ENCODE results near the gene RHEB. TPM values are rescaled to one million over a fixed set of nuclear protein-coding genes. Genes with fewer than 3 reads are reported as not detected.

RHEB gene
- total RNA-seq, 1 experiment from 2014 or later: 135 TPM

DNA sequence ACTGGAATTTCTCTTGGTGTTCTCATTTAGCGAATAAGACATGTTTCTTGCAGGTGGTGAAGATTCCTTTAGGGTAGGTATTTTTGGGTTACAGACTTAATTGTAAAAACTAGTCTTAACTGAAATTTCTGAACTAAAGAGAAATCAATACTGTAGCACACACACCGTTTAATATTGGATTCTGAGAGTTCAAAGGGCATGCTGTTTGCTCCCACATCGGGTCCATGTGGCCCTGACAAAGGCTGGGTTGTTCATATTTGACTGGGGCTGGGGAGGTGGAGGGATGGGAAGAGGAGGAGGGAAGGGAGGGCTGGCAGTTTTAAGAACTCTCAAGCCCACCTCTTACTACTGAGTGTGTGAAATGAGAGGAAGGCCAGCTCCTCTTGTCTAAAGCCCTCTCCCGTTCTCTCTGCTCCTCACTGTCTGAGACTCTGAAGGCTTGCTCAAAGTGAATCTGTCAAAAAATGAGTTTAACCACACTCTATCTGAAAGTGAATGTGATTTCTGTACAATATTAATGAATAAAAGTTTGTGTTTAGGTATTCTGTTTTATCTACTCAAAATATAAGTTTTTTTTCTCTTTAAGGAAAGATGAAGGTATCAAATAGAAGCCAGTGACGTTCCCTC lies 40.0 kb upstream of the RHEB start:
- H3K4me1 Mint-ChIP-seq (ENCODE audit: insufficient read depth, unreplicated experiment): peaks cover 4% of the 10 kb centered on the region
- intact Hi-C loops (cut with micrococcal nuclease): no loop called here
- DNase-seq (ENCODE audit: unreplicated experiment): no peak
- TF ChIP-seq, protein P1, sequence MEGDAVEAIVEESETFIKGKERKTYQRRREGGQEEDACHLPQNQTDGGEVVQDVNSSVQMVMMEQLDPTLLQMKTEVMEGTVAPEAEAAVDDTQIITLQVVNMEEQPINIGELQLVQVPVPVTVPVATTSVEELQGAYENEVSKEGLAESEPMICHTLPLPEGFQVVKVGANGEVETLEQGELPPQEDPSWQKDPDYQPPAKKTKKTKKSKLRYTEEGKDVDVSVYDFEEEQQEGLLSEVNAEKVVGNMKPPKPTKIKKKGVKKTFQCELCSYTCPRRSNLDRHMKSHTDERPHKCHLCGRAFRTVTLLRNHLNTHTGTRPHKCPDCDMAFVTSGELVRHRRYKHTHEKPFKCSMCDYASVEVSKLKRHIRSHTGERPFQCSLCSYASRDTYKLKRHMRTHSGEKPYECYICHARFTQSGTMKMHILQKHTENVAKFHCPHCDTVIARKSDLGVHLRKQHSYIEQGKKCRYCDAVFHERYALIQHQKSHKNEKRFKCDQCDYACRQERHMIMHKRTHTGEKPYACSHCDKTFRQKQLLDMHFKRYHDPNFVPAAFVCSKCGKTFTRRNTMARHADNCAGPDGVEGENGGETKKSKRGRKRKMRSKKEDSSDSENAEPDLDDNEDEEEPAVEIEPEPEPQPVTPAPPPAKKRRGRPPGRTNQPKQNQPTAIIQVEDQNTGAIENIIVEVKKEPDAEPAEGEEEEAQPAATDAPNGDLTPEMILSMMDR (IDR thresholded peaks at IDR 0.05; ENCODE audit: unreplicated experiment): no peak
- H3K36me3 Mint-ChIP-seq (ENCODE audit: insufficient read depth, unreplicated experiment): peaks cover 100% of the 10 kb centered on the region
- no peak overlapping the region for H3K27ac Mint-ChIP-seq (ENCODE audit: low read depth, unreplicated experiment)
- BruUV-seq (replicated peaks): no TSS peak
- H3K27me3 Mint-ChIP-seq (ENCODE audit: insufficient read depth, unreplicated experiment): no peaks in the 10 kb centered on the region
- H3K4me3 Mint-ChIP-seq (ENCODE audit: unreplicated experiment): no peak overlapping the region
- ChIA-PET CTCF (interaction anchor here (0.5 kb wide), 1 partner anchor 17 kb away, joined by 3 read pairs; no protein-coding TSS in a partner anchor), POLR2A (no interaction called here)
- H3K9me3 Mint-ChIP-seq (ENCODE audit: unreplicated experiment): no peaks in the 10 kb centered on the region

DNA sequence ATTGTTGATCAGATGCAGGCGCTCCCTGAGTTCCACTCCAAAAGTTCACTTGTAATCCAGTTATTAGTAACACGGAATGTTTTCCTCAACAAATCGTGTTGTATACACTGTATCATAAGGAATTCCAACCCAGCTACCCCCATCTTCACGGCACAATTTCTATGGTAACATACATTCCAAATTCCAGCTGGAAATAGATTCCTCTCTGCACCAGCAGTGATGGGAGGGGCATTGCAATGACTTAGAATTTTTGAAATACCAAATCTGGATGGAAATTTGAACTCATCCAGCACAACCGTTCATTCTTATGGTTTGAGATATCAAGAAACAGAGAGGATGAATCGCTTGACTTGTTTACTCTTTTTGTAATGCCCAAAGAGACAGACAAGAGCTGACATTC lies 38.9 kb upstream of the RHEB start:
- Mint-ChIP-seq H3K4me1 (ENCODE audit: insufficient read depth, unreplicated experiment) (peaks cover 9% of the 10 kb centered on the region), H3K4me3 (ENCODE audit: unreplicated experiment) (no peak overlapping the region), H3K9me3 (ENCODE audit: unreplicated experiment) (no peaks in the 10 kb centered on the region), H3K36me3 (ENCODE audit: insufficient read depth, unreplicated experiment) (peaks cover 96% of the 10 kb centered on the region), H3K27ac (ENCODE audit: low read depth, unreplicated experiment) (no peak overlapping the region), H3K27me3 (ENCODE audit: insufficient read depth, unreplicated experiment) (no peaks in the 10 kb centered on the region)
- intact Hi-C loops (cut with micrococcal nuclease): no loop called here
- ChIA-PET POLR2A (interaction anchor here (0.7 to 1.4 kb wide), 2 partner anchors 9 to 39 kb away, joined by 3 to 4 read pairs; partner anchors contain the start of gene RHEB), CTCF (interaction anchor here (0.9 kb wide), 1 partner anchor 201 kb away, joined by 3 read pairs; no protein-coding TSS in a partner anchor)
- no TSS peak for BruUV-seq (replicated peaks)
- TF ChIP-seq, protein P1 (IDR thresholded peaks at IDR 0.05; ENCODE audit: unreplicated experiment): no peak
- DNase-seq (ENCODE audit: unreplicated experiment): no peak

DNA sequence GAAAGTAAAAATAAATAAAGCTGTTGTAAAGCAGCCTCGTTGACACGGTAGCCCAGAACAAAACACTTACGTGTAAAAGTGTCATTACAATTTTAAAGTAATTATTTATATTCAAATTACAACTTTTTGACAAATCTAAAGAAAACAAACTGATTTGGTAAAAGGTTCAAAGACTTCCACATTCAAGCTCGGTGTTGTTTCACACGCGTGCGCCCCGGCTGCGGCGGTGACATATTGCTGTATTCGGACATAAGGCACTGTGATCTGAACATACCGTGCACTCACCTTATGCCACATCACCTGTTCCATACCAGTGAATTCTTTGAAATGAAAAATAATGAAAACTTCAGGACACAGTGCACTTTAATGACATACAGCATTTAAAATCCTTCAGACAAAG lies 36.9 kb upstream of the RHEB start:
- DNase-seq (ENCODE audit: unreplicated experiment): no peak
- CTCF ChIA-PET: interaction anchor here (0.6 to 1.4 kb wide), 4 partner anchors 13 to 225 kb away, joined by 3 to 4 read pairs (median 4); no protein-coding TSS in a partner anchor
- Mint-ChIP-seq H3K27me3 (ENCODE audit: insufficient read depth, unreplicated experiment) (no peaks in the 10 kb centered on the region), H3K27ac (ENCODE audit: low read depth, unreplicated experiment) (no peak overlapping the region), H3K4me3 (ENCODE audit: unreplicated experiment) (no peak overlapping the region), H3K4me1 (ENCODE audit: insufficient read depth, unreplicated experiment) (peaks cover 19% of the 10 kb centered on the region), H3K36me3 (ENCODE audit: insufficient read depth, unreplicated experiment) (peaks cover 76% of the 10 kb centered on the region), H3K9me3 (ENCODE audit: unreplicated experiment) (no peaks in the 10 kb centered on the region)
- POLR2A ChIA-PET: interaction anchor here (1.0 to 1.2 kb wide), 2 partner anchors 13 to 29 kb away, joined by 3 read pairs; no protein-coding TSS in a partner anchor
- TSS peak; percentile 17 for BruUV-seq (replicated peaks)
- intact Hi-C loops (cut with micrococcal nuclease): no loop called here
- TF ChIP-seq, protein P1 (IDR thresholded peaks at IDR 0.05; ENCODE audit: unreplicated experiment): no peak

DNA sequence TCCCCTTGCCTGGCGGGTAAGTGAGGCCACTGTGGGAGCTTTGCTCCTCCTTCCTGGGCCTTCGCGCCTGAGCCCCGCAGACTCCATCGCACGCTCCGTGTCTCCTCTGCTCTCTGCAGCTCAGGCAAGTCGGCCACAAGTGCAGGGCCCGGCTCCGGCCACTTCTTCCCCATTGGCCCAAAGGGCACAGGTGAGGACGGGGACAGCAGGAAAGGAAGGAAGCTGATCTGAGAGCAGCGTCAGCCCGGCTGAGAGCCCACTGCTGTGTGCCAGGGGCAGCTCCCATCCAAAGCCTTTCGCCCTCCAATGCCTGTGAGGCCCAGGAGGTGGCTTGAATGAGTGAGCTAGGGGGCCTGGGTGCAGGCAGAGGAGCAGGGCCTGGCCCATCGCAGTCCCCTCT lies 33.7 kb upstream of the RHEB start:
- Mint-ChIP-seq H3K27ac (ENCODE audit: low read depth, unreplicated experiment) (no peak overlapping the region), H3K36me3 (ENCODE audit: insufficient read depth, unreplicated experiment) (peaks cover 44% of the 10 kb centered on the region), H3K9me3 (ENCODE audit: unreplicated experiment) (no peaks in the 10 kb centered on the region), H3K27me3 (ENCODE audit: insufficient read depth, unreplicated experiment) (no peaks in the 10 kb centered on the region), H3K4me3 (ENCODE audit: unreplicated experiment) (no peak overlapping the region), H3K4me1 (ENCODE audit: insufficient read depth, unreplicated experiment) (peaks cover 25% of the 10 kb centered on the region)
- intact Hi-C loops (cut with micrococcal nuclease): no loop called here
- ChIA-PET CTCF (interaction anchor here (0.5 to 1.8 kb wide), 4 partner anchors 17 to 229 kb away, joined by 3 to 7 read pairs (median 5); no protein-coding TSS in a partner anchor), POLR2A (interaction anchor here (0.6 to 0.8 kb wide), 4 partner anchors 9 to 101 kb away, joined by 3 read pairs; no protein-coding TSS in a partner anchor)
- TF ChIP-seq, protein P1 (IDR thresholded peaks at IDR 0.05; ENCODE audit: unreplicated experiment): no peak
- no peak for DNase-seq (ENCODE audit: unreplicated experiment)
- BruUV-seq (replicated peaks): no TSS peak
